Measurements from ENCODE around the gene NET1. TPM values are rescaled to one million over a fixed set of nuclear protein-coding genes. Genes with fewer than 3 reads are reported as not detected.

The NET1 gene
- total and polyA plus RNA-seq, 7 donors: 75.3 to 333 (median 199) TPM

- Histone ChIP-seq H3K27ac (no peak overlapping the region), H3K9me3 (no peaks in the 10 kb centered on the region), H3K4me3 (no peak overlapping the region), H3K4me1 (peaks cover 0 to 14% (median 0%) of the 10 kb centered on the region in 4 donors), H3K36me3 (no peaks in the 10 kb centered on the region), H3K27me3 (no peaks in the 10 kb centered on the region)
- 79 to 81% methylated on average over 12 of the region's 12 CpGs for WGBS, 2 donors
- TF ChIP-seq POLR2AphosphoS5 (IDR thresholded peaks at IDR 0.05) (no peak), POLR2A (IDR thresholded peaks at IDR 0.05) (no peak)
- DNase-seq: peak; percentile 57
- intact Hi-C loops (cut with DNase I): no loop called here
Measured at GRCh38 chr10:5502061-5502521, 89.7 kb downstream of the NET1 start.

- WGBS, 2 donors: 81 to 88% methylated on average over 14 of the region's 14 CpGs
- no peak overlapping the region for H3K27ac ChIP-seq
- H3K4me3 ChIP-seq: no peak overlapping the region
- TF ChIP-seq POLR2AphosphoS5 (IDR thresholded peaks at IDR 0.05) (no peak), EP300 (IDR thresholded peaks at IDR 0.05) (no peak), POLR2A (IDR thresholded peaks at IDR 0.05) (no peak)
- DNase-seq: peak; percentile 50
- no peaks in the 10 kb centered on the region for H3K36me3 ChIP-seq
- intact Hi-C loops (cut with DNase I): no loop called here
- no peaks in the 10 kb centered on the region for H3K27me3 ChIP-seq
- no peaks in the 10 kb centered on the region for H3K9me3 ChIP-seq
- peaks cover 0 to 14% (median 0%) of the 10 kb centered on the region in 4 donors for H3K4me1 ChIP-seq
Measured at GRCh38 chr10:5502571-5503476, 90.5 kb downstream of the NET1 start.

DNA sequence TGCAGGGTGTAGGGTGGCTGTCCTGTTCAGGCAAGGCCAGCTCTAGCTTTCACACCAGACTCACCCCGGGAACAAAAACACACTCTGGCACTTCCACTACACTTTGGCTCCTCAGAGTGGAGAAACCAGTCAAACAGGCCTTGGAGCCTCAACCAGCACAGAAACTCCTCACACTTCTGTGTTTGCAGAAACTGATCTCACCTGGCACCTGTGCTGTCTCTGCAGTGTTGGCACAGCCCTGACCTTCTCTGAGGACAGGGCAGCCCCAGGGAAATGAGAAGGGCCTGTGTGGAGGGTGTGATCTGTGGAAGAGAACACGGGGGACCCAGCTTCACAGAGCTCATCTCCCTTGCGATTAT, 91.1 kb downstream of the NET1 start:
- no peaks in the 10 kb centered on the region for H3K36me3 ChIP-seq
- H3K27me3 ChIP-seq: no peaks in the 10 kb centered on the region
- peaks cover 0 to 14% (median 0%) of the 10 kb centered on the region in 4 donors for H3K4me1 ChIP-seq
- no peak overlapping the region for H3K4me3 ChIP-seq
- no peaks in the 10 kb centered on the region for H3K9me3 ChIP-seq
- intact Hi-C loops (cut with DNase I): no loop called here
- peak; percentile 20 for DNase-seq
- no peak for TF ChIP-seq POLR2A (IDR thresholded peaks at IDR 0.05)
- no peak for TF ChIP-seq EP300 (IDR thresholded peaks at IDR 0.05)
- no peak for TF ChIP-seq POLR2AphosphoS5 (IDR thresholded peaks at IDR 0.05)
- TF ChIP-seq, protein P1, sequence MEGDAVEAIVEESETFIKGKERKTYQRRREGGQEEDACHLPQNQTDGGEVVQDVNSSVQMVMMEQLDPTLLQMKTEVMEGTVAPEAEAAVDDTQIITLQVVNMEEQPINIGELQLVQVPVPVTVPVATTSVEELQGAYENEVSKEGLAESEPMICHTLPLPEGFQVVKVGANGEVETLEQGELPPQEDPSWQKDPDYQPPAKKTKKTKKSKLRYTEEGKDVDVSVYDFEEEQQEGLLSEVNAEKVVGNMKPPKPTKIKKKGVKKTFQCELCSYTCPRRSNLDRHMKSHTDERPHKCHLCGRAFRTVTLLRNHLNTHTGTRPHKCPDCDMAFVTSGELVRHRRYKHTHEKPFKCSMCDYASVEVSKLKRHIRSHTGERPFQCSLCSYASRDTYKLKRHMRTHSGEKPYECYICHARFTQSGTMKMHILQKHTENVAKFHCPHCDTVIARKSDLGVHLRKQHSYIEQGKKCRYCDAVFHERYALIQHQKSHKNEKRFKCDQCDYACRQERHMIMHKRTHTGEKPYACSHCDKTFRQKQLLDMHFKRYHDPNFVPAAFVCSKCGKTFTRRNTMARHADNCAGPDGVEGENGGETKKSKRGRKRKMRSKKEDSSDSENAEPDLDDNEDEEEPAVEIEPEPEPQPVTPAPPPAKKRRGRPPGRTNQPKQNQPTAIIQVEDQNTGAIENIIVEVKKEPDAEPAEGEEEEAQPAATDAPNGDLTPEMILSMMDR (IDR thresholded peaks at IDR 0.05): no peak
- no peak overlapping the region for H3K27ac ChIP-seq
- WGBS, 2 donors: 13 to 71% methylated on average over 3 of the region's 3 CpGs

DNA sequence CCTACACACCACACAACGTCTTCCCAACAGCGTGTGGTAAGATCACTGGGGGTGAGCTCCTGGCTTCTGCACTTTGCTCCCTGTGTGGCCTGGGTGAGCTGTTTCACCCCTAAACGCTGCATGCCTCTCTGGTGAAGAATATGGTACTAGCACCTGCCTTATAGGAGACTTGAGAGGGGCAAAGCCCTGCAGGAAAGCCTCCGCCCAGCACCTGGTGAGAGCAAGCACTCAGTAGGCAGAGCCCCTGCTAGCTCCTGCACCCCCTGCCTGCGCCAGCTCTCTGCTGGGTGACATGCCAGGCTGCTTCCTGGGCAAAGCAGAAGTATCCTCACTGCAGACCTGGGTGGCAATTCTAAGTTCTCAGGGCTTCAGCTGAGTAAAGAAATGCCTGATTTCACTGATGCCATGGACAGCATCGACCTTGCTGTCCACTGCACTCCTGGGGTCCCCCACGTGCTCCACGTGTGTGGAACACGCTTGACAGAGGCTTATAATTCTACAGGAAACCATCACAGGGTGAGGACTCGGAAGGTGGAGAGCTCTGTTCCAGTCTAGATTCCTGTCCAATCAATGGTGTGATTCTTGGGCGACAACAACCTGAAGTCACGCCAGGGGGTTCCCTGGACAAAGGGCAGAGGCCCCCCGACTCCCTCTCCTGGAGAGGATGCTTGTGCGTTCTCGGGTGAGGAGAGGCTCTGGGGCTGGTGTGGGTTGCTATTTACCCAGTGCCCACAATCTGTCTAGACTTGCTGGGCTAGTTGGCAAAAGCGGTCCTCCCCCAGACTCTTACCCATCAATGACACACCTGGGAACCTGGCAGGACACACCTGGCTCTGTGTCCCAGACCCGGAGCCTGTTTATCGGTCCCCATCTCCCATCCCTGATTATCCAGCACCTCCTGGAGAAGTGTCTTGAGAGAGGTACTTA, 92.1 kb downstream of the NET1 start:
- H3K9me3 ChIP-seq: no peaks in the 10 kb centered on the region
- DNase-seq: peak; percentile 53
- H3K36me3 ChIP-seq: no peaks in the 10 kb centered on the region
- no peak overlapping the region for H3K27ac ChIP-seq
- no peaks in the 10 kb centered on the region for H3K27me3 ChIP-seq
- 64 to 76% methylated on average over 18 of the region's 18 CpGs for WGBS, 2 donors
- intact Hi-C loops (cut with DNase I): no loop called here
- TF ChIP-seq POLR2AphosphoS5 (IDR thresholded peaks at IDR 0.05) (no peak), POLR2A (IDR thresholded peaks at IDR 0.05) (no peak), EP300 (IDR thresholded peaks at IDR 0.05) (no peak)
- TF ChIP-seq, protein P1 (IDR thresholded peaks at IDR 0.05): no peak
- no peak overlapping the region for H3K4me3 ChIP-seq
- H3K4me1 ChIP-seq: peaks cover 0 to 14% (median 0%) of the 10 kb centered on the region in 4 donors

DNA sequence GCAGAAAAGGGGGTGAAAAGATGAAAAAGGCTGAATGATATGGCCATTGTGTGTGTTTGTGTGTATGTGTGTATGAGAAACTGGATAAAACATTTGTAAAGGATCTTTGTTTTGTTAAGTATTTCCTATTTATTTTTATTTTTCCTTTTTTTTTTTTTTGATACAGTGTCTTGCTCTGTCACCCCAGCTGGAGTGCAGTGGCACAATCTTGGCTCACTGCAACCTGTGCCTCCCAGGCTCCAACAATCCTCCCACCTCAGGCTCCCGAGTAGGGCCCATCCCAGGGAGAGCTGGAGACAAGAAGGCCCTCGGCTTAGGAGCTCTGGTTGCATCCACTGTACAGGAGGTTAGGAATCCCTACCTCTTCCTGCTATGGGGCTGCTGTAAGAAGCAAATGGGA, 93.9 kb downstream of the NET1 start:
- intact Hi-C loops (cut with DNase I): no loop called here
- TF ChIP-seq EP300 (IDR thresholded peaks at IDR 0.05) (no peak), POLR2AphosphoS5 (IDR thresholded peaks at IDR 0.05) (no peak), POLR2A (IDR thresholded peaks at IDR 0.05) (no peak)
- TF ChIP-seq, protein P1 (IDR thresholded peaks at IDR 0.05): no peak
- Histone ChIP-seq H3K27ac (peak overlapping the region in 1 of 4 donors; percentile 32), H3K9me3 (no peaks in the 10 kb centered on the region), H3K36me3 (no peaks in the 10 kb centered on the region), H3K27me3 (no peaks in the 10 kb centered on the region), H3K4me1 (peaks cover 0 to 14% (median 0%) of the 10 kb centered on the region in 4 donors), H3K4me3 (no peak overlapping the region)
- 74 to 77% methylated on average over 2 of the region's 2 CpGs for WGBS, 2 donors
- DNase-seq: peak; percentile 24
